NCI-H2029 (cell line): ENCODE data around the gene DTNB.
"Not testable (repeated sequence)": the region's sequence is repeated elsewhere in the genome, so short reads cannot be mapped to it uniquely, and the experiment has no call there.

ENCODE experiments used
- DNase-seq: peaks from one replicate; lab custom pipeline; 2025; lab: John Stamatoyannopoulos, UW

Gene DTNB

DNA sequence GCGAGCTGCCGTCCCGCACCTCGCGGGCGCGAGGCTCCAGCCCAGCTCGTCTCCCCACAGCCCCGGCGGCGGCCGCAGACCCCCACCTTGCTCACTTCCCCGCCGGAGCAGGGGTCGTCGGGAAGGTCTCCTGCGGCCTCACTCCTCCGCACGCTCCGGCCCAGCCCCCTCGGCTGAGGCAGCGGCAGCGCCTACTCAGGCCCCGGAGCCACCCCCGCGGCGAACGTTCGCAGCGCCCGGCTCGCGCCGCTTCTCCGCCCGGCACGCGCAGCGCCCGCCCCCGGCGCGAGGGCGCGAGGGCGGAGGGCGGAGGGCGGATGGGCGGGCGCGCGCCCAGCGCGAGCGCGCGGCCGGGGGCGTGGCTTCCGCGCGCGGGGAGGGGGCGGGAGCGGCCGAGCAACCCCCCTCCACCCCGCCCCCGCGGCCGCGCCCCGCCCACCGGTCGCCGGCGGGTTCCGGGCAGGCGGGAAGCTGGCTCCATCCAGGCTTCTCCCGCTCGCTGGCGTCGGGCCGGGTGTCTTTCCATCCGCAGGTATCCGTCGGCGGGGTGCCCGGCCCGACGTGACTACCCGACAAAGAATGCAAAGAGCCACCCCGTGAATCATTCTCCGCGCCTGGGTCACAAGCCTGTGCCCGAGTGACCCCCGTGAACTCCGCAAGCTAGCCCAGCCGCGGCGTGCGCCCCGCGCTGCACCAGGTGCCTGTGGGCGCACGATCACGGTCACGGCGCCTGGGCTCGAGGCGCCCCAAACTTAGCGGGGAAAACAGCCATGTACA, at the start of gene DTNB:
DTNB (minus strand) TSS at position 278 of the 777 bp plus-strand sequence. CDS start 20,917 bp downstream, outside the sequence.
- peak; percentile 74 for DNase-seq

DNA sequence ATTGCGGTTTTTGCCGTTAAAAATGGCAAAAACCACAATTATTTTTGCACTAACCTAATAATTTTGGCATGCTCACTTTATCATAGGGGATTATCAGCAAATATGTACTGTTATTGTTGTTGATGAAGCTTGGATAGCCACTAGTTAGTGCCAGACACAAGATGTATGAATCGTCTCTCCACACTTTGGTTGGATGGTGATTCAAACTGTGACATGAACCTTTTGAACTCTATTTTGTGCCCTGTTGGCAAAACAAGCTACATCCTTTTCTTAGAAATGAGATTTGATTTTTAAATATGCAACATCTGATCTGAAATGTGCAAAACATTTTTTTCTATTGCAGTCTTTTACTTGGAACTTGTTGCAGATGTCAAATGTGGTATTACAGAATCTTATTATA, 48.8 kb upstream of the DTNB start:
- DNase-seq, result no peak

DNA sequence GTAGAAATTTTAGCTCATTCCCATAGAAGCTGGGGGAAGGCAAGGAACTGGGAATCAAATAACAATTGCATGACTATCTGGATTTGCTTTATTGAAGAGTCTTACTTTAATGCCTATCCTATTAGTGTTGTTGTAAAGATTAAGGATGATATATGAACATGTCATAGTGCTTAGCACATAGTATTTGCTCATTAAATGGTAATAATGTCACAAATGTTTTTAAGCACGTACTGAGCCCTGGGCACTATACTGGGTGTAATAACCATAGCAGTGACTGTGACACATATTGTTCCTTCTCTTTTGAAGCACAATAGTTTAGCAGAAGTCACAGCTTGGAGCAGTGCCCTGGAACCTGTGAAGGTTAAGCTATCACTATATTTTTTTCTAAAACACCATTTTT, 47.2 kb upstream of the DTNB start:
- no peak for DNase-seq

GRCh38 chr2:25714740-25715139, 41.4 kb upstream of the DTNB start:
- DNase-seq, result no peak

- DNase-seq, result no peak
Measured at GRCh38 chr2:25712455-25712854, 39.1 kb upstream of the DTNB start.

DNA sequence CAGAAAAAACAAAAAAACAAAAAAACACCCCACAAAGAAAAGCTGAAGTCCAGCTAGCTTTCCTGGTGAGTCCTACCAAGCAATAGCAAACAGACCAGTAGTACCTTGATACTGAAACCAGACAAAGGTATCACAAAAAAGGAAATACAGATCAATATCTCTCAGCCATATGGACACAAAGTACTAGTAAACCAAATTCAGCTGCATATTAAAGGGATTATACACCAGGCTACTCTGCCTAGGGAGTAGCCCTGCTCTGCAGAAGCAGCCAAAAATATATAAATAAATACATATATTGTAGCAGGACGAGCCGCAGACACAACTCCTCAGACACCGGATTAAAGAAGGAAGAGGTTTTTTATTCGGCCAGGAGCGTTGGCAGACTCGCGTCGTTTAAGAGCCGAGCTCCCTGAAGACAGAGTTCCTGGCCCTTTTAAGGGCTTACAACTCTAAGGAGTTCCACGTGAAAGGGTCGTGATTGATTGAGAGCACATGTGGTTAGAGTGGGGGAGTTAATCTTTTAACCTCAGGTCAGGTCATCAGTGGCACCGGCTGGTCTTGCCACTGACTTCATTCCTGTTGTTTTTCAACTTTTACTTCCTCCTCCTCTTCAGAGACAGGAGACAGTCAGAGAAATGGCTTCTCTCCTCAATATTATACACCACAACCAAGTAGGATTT, 38.4 kb upstream of the DTNB start:
- no peak for DNase-seq

- DNase-seq, result no peak
Measured at GRCh38 chr2:25710750-25711149, 37.4 kb upstream of the DTNB start.

DNA sequence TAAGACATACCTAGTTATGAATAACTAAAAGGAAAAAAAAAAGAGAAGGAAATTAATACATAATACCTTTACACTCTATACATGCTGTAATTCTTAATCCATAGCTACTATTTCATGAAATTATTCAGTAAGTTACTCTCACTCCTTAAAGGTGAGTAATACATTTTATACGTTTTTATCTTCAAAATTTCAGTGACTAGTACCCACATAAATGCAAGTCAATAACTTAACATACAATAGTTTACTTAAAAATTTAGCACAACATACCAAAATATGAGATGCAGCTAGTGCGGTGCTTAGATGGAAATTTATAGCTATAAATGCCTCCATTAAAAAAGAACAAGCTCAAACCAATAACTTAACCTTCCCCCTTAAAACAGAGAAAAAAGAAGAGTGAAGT, 36.0 kb upstream of the DTNB start:
- no peak for DNase-seq

- DNase-seq, result no peak
Measured at GRCh38 chr2:25707927-25708590, 34.7 kb upstream of the DTNB start.

GRCh38 chr2:25705575-25705974, 32.2 kb upstream of the DTNB start:
- DNase-seq, result not testable (repeated sequence)

DNA sequence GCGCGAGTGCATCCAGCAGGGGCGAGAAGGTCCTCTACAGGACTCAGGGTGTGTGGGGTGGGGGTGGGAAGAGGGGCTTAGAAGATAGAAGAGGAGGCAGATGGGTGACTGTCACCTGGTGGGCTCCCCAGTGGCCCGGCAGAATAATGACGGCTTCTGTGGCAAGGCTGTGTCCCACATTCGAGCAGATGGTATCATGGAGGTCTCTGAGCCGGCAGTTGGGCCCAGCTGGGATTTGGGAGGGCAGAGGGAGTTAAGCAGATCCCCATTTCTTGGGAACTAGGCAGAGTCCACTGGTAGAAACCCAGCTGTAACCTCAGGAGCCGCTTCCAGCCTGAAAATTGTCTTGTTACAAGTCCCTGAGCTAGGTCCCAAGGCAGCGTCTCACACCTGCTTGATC, 28.4 kb upstream of the DTNB start:
- DNase-seq, result no peak

- peak; percentile 14 for DNase-seq
Measured at GRCh38 chr2:25700221-25700660, 26.9 kb upstream of the DTNB start.

DNA sequence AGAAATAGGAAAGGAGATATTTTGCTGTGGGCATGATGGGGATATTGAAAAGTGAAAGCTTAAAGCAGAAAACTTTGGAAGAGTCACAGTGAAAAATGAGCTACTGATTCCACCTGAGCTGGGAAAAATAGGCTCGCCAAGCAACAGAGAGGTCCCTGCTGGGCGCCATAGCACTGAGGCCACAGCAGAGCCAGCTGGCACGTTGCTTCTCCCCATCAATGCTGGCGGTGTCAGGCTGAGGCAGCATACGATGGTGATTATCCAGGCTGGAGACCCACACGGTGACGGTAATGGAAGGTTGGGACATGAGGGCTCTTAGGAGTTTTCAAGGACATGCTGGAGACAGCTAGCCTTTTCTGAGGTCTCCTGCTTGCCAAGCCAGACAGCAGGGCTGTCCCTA, 25.8 kb upstream of the DTNB start:
- DNase-seq, result no peak

- no peak for DNase-seq
Measured at GRCh38 chr2:25698752-25699151, 25.4 kb upstream of the DTNB start.

- DNase-seq, result no peak
Measured at GRCh38 chr2:25697559-25698341, 24.4 kb upstream of the DTNB start.

DNA sequence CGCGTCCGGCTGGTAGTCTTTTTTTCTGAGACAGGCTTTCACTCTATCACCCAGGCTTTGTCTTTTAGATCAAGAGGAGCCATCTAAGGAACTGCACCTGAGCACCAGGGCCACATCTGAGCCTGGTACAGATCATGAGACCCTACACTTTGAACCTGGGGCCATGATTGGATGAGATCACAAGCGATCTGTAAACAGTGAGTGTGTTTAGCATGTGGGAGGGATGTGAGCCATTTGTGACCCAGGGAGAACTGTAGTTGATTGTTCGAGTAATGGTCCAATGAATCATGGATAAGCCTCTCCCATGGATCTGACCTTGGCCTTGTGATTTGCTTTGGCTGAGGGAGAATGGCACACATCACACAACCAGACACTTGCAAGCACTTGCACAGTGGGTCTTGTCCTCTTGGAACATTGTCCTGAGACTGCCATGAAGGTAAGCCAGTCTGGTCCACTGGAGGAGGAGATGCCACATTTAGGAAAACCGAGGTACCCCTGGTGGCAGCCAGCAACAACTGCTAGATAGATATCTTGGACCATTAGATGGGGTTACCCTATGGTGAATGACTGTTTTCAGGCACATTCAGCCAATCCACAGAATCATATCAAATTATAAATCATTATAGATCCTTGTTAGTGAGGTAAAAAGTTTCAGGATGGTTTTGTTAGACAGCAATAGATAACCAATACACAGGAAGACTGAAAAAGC, 19.5 kb upstream of the DTNB start:
- no peak for DNase-seq

- DNase-seq, result no peak
Measured at GRCh38 chr2:25692143-25692542, 18.8 kb upstream of the DTNB start.

- no peak for DNase-seq
Measured at GRCh38 chr2:25690058-25690457, 16.7 kb upstream of the DTNB start.

- no peak for DNase-seq
Measured at GRCh38 chr2:25688236-25688635, 14.9 kb upstream of the DTNB start.

DNA sequence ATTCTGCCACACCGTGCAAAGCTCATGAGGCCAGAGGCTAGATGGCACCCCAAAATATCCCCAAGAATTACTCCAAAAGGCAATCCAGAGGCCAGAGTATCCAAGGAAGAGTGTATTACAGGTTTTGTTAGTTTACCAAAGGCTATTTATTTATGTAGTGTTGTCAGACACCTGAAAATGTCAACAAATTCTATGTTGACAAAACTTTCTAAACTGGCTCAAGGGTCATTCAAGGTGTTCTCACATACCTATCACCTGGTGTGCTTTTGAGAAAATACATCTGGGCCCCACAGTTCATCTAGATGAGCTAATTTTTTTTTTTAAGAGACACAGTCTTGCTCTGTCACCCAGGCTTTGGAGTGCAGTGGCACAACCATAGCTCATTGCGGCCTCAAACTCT, 12.4 kb upstream of the DTNB start:
- no peak for DNase-seq
